Kidney glomerular epithelial cell (primary cell): ENCODE results near the gene UQCRC2.
"Not testable (repeated sequence)": the region's sequence is repeated elsewhere in the genome, so short reads cannot be mapped to it uniquely, and the experiment has no call there.

Experiments
- DNase-seq: peaks from one replicate; lab custom pipeline; 2025; lab: John Stamatoyannopoulos, UW

UQCRC2 gene

GRCh38 chr16:22010902-22011301 is 57.7 kb downstream of the UQCRC2 start:
- DNase-seq: no peak

GRCh38 chr16:22012241-22012640 is 59.1 kb downstream of the UQCRC2 start:
- DNase-seq: no peak

GRCh38 chr16:22013486-22013885 is 60.3 kb downstream of the UQCRC2 start:
- no peak for DNase-seq

GRCh38 chr16:22014271-22014873 is 61.2 kb downstream of the UQCRC2 start:
- no peak for DNase-seq

GRCh38 chr16:22016927-22017326 is 63.8 kb downstream of the UQCRC2 start:
- no peak for DNase-seq

- no peak for DNase-seq
Measured at GRCh38 chr16:22018559-22018958, 65.4 kb downstream of the UQCRC2 start.

- DNase-seq: no peak
Measured at GRCh38 chr16:22022151-22022550, 69.0 kb downstream of the UQCRC2 start.

- no peak for DNase-seq
Measured at GRCh38 chr16:22023505-22023904, 70.3 kb downstream of the UQCRC2 start.

- not testable (repeated sequence) for DNase-seq
Measured at GRCh38 chr16:22024785-22025184, 71.6 kb downstream of the UQCRC2 start.

GRCh38 chr16:22027633-22028032 is 74.5 kb downstream of the UQCRC2 start:
- DNase-seq: no peak

- no peak for DNase-seq
Measured at GRCh38 chr16:22029632-22030031, 76.5 kb downstream of the UQCRC2 start.

GRCh38 chr16:22030087-22030812 is 77.1 kb downstream of the UQCRC2 start:
- no peak for DNase-seq

GRCh38 chr16:22031483-22032083 is 78.4 kb downstream of the UQCRC2 start:
- DNase-seq: no peak
